GM23338 (cell line): ENCODE results near the gene SMOC1. TPM values are rescaled to one million over a fixed set of nuclear protein-coding genes. Genes with fewer than 3 reads are reported as not detected.

ENCODE experiments used
- ATAC-seq: fragments of 200-7000 bp; cut with Tn5 transposase; 3 replicates; pipeline ENCODE4 v1.9.1; 2020
- DNase-seq: peaks from one replicate; pipeline ENCODE4 v3.0.0-alpha.2; 2015; ENCODE audit warnings: low spot score
- H2AFZ ChIP-seq: fragments of 200-600 bp; sonication (generic); 2 replicates; pipeline ENCODE4 v1.8.0; 2016; ENCODE audit warnings: antibody characterized with exemption, mild to moderate bottlenecking, moderate library complexity
- H3F3A ChIP-seq: fragments of 200-600 bp; sonication (generic); replicated peaks from 2 replicates; pipeline ENCODE4 v1.8.0; 2017; ENCODE audit warnings: antibody characterized with exemption, mixed run types, low read depth
- H3K27ac ChIP-seq: fragments of 200-600 bp; sonication (generic); 2 replicates; pipeline ENCODE4 v1.6.1; 2016; ENCODE audit warnings: low read depth
- H3K27me3 ChIP-seq: fragments of 200-600 bp; sonication (generic); 2 replicates; pipeline ENCODE4 v1.8.0; 2016; ENCODE audit warnings: mild to moderate bottlenecking, mixed run types, moderate library complexity; ENCODE audit not compliant: insufficient read depth
- H3K36me3 ChIP-seq: fragments of 200-600 bp; sonication (generic); 2 replicates; pipeline ENCODE4 v1.8.0; 2016; ENCODE audit warnings: mild to moderate bottlenecking; ENCODE audit not compliant: insufficient read depth
- H3K4me1 ChIP-seq: fragments of 200-600 bp; sonication (generic); 2 replicates; pipeline ENCODE4 v1.8.0; 2016; ENCODE audit warnings: mild to moderate bottlenecking, moderate library complexity; ENCODE audit not compliant: insufficient read depth
- H3K4me2 ChIP-seq: fragments of 200-600 bp; sonication (generic); 2 replicates; pipeline ENCODE4 v1.7.1; 2017; ENCODE audit warnings: mixed run types
- H3K4me3 ChIP-seq: fragments of 200-600 bp; sonication (generic); 2 replicates; pipeline ENCODE4 v1.6.1; 2016; ENCODE audit warnings: mixed run types
- H3K79me2 ChIP-seq: fragments of 200-600 bp; sonication (generic); replicated peaks from 2 replicates; pipeline ENCODE4 v1.8.0; 2017; ENCODE audit warnings: mild to moderate bottlenecking; ENCODE audit not compliant: insufficient read depth
- H3K9me2 ChIP-seq: fragments of 200-600 bp; sonication (generic); 2 replicates; pipeline ENCODE4 v1.8.0; 2017; ENCODE audit not compliant: insufficient read depth
- H4K20me1 ChIP-seq: fragments of 200-600 bp; sonication (generic); replicated peaks from 2 replicates; pipeline ENCODE4 v1.8.0; 2017; ENCODE audit warnings: mild to moderate bottlenecking; ENCODE audit not compliant: insufficient read depth
- H3K27ac Mint-ChIP-seq: 2 replicates; pipeline ENCODE4 v1.8.0; 2020; ENCODE audit warnings: inconsistent platforms, mild to moderate bottlenecking, moderate library complexity, mixed read lengths
- H3K27me3 Mint-ChIP-seq: 3 replicates; pipeline ENCODE4 v1.8.0; 2022; ENCODE audit warnings: low read depth, mild to moderate bottlenecking, moderate library complexity, mixed read lengths, inconsistent platforms; ENCODE audit not compliant: insufficient read depth, poor library complexity
- H3K36me3 Mint-ChIP-seq: 3 replicates; pipeline ENCODE4 v1.8.0; 2021; ENCODE audit warnings: low read depth, mild to moderate bottlenecking, inconsistent platforms, moderate library complexity, mixed read lengths
- H3K4me1 Mint-ChIP-seq: 3 replicates; pipeline ENCODE4 v1.8.0; 2020; ENCODE audit warnings: mild to moderate bottlenecking, inconsistent platforms, mixed read lengths
- H3K4me3 Mint-ChIP-seq: 3 replicates; pipeline ENCODE4 v1.8.0; 2021; ENCODE audit warnings: moderate library complexity, mild to moderate bottlenecking, inconsistent platforms, mixed read lengths
- H3K9me3 Mint-ChIP-seq: 3 replicates; pipeline ENCODE4 v1.8.0; 2020; ENCODE audit warnings: moderate library complexity, mild to moderate bottlenecking, inconsistent platforms, mixed read lengths
- CREB1 ChIP-seq: fragments of 250-450 bp; sonication (Bioruptor Pico); IDR thresholded peaks from 2 replicates; pipeline ENCODE4 v1.5.0; 2020; ENCODE audit warnings: low read depth, mild to moderate bottlenecking, moderate library complexity
- EZH2 ChIP-seq: fragments of 200-600 bp; sonication (generic); IDR thresholded peaks from one replicate; pipeline ENCODE4 v1.8.0; 2017; ENCODE audit warnings: antibody characterized with exemption, mild to moderate bottlenecking, low read depth; ENCODE audit not compliant: unreplicated experiment
- EZH2phosphoT487 ChIP-seq: fragments of 200-600 bp; sonication (generic); IDR thresholded peaks from one replicate; pipeline ENCODE4 v1.8.1; 2018; ENCODE audit warnings: antibody characterized with exemption; ENCODE audit not compliant: unreplicated experiment
- POLR2AphosphoS5 ChIP-seq: IDR thresholded peaks from 2 replicates; pipeline ENCODE4 v1.6.1; 2016; ENCODE audit warnings: antibody characterized with exemption, low read depth
- REST ChIP-seq: IDR thresholded peaks from one replicate; pipeline ENCODE4 v1.6.1; 2018; ENCODE audit warnings: antibody characterized with exemption; ENCODE audit not compliant: unreplicated experiment
- ZNF114 ChIP-seq: fragments of 250-450 bp; sonication (Bioruptor Pico); IDR thresholded peaks from 2 replicates; pipeline ENCODE4 v1.5.0; 2020; ENCODE audit warnings: mild to moderate bottlenecking, moderate library complexity
- ZNF462 ChIP-seq: fragments of 250-450 bp; sonication (Bioruptor Pico); IDR thresholded peaks from 2 replicates; pipeline ENCODE4 v1.5.0; 2020; ENCODE audit warnings: mild to moderate bottlenecking, moderate library complexity
- polyA plus RNA-seq: library from polyadenylated mRNA; unstranded; fragments of >200 nt; fragmentation: Nextera tagmentation; extraction: Ambion mirVana; gene quantifications from 2 replicates; pipeline ENCODE4 v1.2.1, GENCODE V29; 2016
- total RNA-seq: library from RNA; depleted of rRNA; stranded (reverse); fragments of >200 nt; shearing (Covaris generic); gene quantifications from 2 replicates; pipeline ENCODE4 v1.2.3, GENCODE V29; 2014

Gene SMOC1
- total and polyA plus RNA-seq, 2 experiments from 2014 or later = 0.79 to 1.6 TPM

DNA sequence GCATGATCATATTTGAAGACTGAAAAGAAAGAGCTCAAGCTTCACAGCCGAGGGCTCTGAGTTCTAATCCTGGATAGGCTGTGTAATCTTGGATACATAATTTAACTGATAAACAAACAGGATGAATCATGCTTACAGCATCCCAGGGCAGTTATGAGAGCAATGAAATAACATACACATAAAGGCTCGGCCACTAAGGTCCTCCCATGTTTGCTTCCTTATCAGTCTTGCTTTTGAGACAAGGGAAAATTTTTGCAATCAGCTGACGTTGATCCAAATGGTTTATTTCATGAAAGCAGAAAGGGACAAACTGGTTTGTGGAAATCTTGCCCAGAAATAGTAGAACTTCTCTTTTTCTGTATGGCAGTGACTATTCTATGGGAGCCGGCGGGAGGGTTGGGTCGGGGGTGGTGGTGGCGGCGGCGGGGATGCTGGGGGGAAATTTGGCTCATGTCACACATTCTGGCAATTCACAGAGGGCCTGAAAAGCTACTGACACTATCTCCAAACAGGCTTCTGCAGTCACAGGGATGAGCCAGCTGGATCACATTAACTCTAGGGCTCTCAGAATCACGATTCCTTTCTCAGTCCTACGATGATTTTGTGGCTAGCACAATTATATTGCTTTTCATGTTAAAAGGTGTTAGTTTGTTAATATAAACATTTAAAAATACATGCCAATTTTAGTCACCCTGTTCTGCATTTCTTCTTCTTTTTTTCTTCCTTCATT lies 185.1 kb downstream of the SMOC1 start:
- ATAC-seq = no peak

DNA sequence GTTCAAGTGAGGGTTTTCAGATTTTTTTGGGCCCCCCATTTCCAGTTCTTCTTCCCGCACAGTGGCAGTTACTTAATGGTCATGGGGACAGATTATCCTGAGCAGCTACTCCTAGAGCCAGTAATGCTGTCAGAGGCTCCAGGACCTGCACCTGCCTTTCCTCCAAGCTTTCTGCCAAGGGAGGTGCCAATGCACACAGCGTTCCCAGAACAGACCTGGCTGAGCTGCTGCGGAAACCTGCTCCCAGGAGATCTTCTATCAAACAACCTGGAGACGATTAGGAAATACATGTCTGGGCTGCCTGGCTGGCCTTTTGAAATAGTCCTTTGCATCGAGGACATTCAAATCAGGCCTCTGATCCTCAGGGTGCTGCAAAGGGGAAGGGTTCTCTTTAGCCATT lies 188.6 kb downstream of the SMOC1 start:
- Histone ChIP-seq H3K4me3 (no peak overlapping the region), H3K27ac (no peak overlapping the region), H3K36me3 (no peaks in the 10 kb centered on the region), H3F3A (no peaks in the 10 kb centered on the region), H3K4me1 (no peaks in the 10 kb centered on the region), H3K9me2 (peaks cover 7% of the 10 kb centered on the region; the same call in 1 of the 2 replicates), H3K27me3 (no peaks in the 10 kb centered on the region), H4K20me1 (no peaks in the 10 kb centered on the region), H2AFZ (no peak overlapping the region), H3K79me2 (no peaks in the 10 kb centered on the region), H3K4me2 (no peak overlapping the region)
- Mint-ChIP-seq H3K27me3 (peaks cover 4% of the 10 kb centered on the region), H3K9me3 (no peaks in the 10 kb centered on the region), H3K4me3 (no peak overlapping the region), H3K4me1 (no peaks in the 10 kb centered on the region), H3K36me3 (no peaks in the 10 kb centered on the region), H3K27ac (no peak overlapping the region)
- no peak for ATAC-seq
- no peak for DNase-seq
- TF ChIP-seq EZH2 (no peak), ZNF114 (CRISPR knock-in tag) (no peak), POLR2AphosphoS5 (no peak), CREB1 (CRISPR knock-in tag) (no peak), EZH2phosphoT487 (no peak), ZNF462 (CRISPR knock-in tag) (no peak)

More for the DNA sequence above, 185.1 kb downstream of the SMOC1 start:
- H3K79me2 ChIP-seq = no peaks in the 10 kb centered on the region
- H3K4me3 ChIP-seq = no peak overlapping the region
- H3K27ac Mint-ChIP-seq = no peak overlapping the region
- no peak overlapping the region for H3K27ac ChIP-seq
- peaks cover 16% of the 10 kb centered on the region; the same call in 1 of the 2 replicates for H3K9me2 ChIP-seq
- H3K27me3 ChIP-seq = no peaks in the 10 kb centered on the region
- H3K36me3 Mint-ChIP-seq = no peaks in the 10 kb centered on the region
- peaks cover 4% of the 10 kb centered on the region for H3K4me1 Mint-ChIP-seq
- no peaks in the 10 kb centered on the region for H3K9me3 Mint-ChIP-seq
- no peak overlapping the region for H2AFZ ChIP-seq
- no peak overlapping the region for H3K4me3 Mint-ChIP-seq
- peaks cover 6% of the 10 kb centered on the region for H3K27me3 Mint-ChIP-seq
- H3K4me2 ChIP-seq = no peak overlapping the region
- no peak for TF ChIP-seq ZNF114 (CRISPR knock-in tag)
- TF ChIP-seq REST = no peak
- peaks cover 3% of the 10 kb centered on the region; the same call in 1 of the 2 replicates for H3K4me1 ChIP-seq
- no peaks in the 10 kb centered on the region for H3K36me3 ChIP-seq
- H4K20me1 ChIP-seq = no peaks in the 10 kb centered on the region
- no peaks in the 10 kb centered on the region for H3F3A ChIP-seq
- DNase-seq = no peak
